Mesenchymal stem cell (in vitro differentiated cells and primary cell): ENCODE measurements around the gene STX2.

ENCODE experiments used
- DNase-seq: peaks from one replicate; pipeline ENCODE4 v3.0.0-alpha.2; 2013
- H2AFZ ChIP-seq: one replicate; pipeline ENCODE4 v1.6.1; 2013; ENCODE audit warnings: low read depth, mild to moderate bottlenecking, control low read depth, inconsistent platforms, low read length, moderate library complexity
- H2AK5ac ChIP-seq: 2 replicates; pipeline ENCODE4 v1.6.1; 2013; ENCODE audit warnings: low read length, moderate library complexity, mild to moderate bottlenecking, inconsistent platforms; ENCODE audit not compliant: severe bottlenecking
- H2BK120ac ChIP-seq: one replicate; pipeline ENCODE4 v1.6.1; 2013; ENCODE audit warnings: low read depth, mild to moderate bottlenecking, inconsistent platforms, low read length, moderate library complexity
- H2BK12ac ChIP-seq, 2 experiments: one replicate each; pipeline ENCODE4 v1.6.1; 2013; ENCODE audit warnings: inconsistent platforms in 2 of 2, low read length in 2 of 2, mild to moderate bottlenecking in 2 of 2, moderate library complexity in 2 of 2, control low read depth in 1 of 2
- H2BK15ac ChIP-seq: one replicate; pipeline ENCODE4 v1.6.1; 2013; ENCODE audit warnings: mild to moderate bottlenecking, low read depth, inconsistent platforms; ENCODE audit not compliant: poor library complexity, severe bottlenecking
- H2BK5ac ChIP-seq: 2 replicates; pipeline ENCODE4 v1.6.1; 2013; ENCODE audit warnings: low read depth, mild to moderate bottlenecking, low read length, control low read depth, inconsistent platforms; ENCODE audit not compliant: poor library complexity, severe bottlenecking
- H3K14ac ChIP-seq, 2 experiments: one replicate each; pipeline ENCODE4 v1.6.1; 2013; ENCODE audit warnings: inconsistent platforms in 2 of 2, low read length in 2 of 2, control low read depth in 1 of 2, mild to moderate bottlenecking in 1 of 2, moderate library complexity in 1 of 2
- H3K18ac ChIP-seq, 2 experiments: one replicate each; pipeline ENCODE4 v1.6.1; 2013; ENCODE audit warnings: inconsistent platforms in 2 of 2, low read length in 2 of 2, control low read depth in 1 of 2, low read depth in 1 of 2, mild to moderate bottlenecking in 1 of 2
- H3K23ac ChIP-seq, 2 experiments: one replicate each; pipeline ENCODE4 v1.6.1; 2013; ENCODE audit warnings: inconsistent platforms in 2 of 2, low read length in 2 of 2, mild to moderate bottlenecking in 2 of 2, moderate library complexity in 2 of 2, control low read depth in 1 of 2
- H3K27ac ChIP-seq: 2 replicates; pipeline ENCODE4 v1.5.1; 2013; ENCODE audit warnings: mild to moderate bottlenecking, moderate library complexity, low read length, control low read depth, inconsistent platforms; ENCODE audit not compliant: poor library complexity, severe bottlenecking
- H3K27me3 ChIP-seq, 2 experiments: 2 replicates each; pipeline versions ENCODE4 v1.6.1 to v1.7.0; 2013; ENCODE audit warnings: low read length in 2 of 2, mild to moderate bottlenecking in 2 of 2, moderate library complexity in 2 of 2, control low read depth in 1 of 2, inconsistent platforms in 1 of 2; ENCODE audit not compliant: control insufficient read depth in 1 of 2, insufficient read depth in 1 of 2
- H3K36me3 ChIP-seq, 2 experiments: 2 replicates each; pipeline versions ENCODE4 v1.6.1 to v1.7.0; 2013; ENCODE audit warnings: low read length in 2 of 2, control low read depth in 1 of 2, inconsistent platforms in 1 of 2, low read depth in 1 of 2, mild to moderate bottlenecking in 1 of 2; ENCODE audit not compliant: insufficient read depth in 2 of 2, control insufficient read depth in 1 of 2
- H3K4ac ChIP-seq, 2 experiments: one replicate each; pipeline ENCODE4 v1.6.1; 2013; ENCODE audit warnings: inconsistent platforms in 2 of 2, low read length in 2 of 2, mild to moderate bottlenecking in 2 of 2, moderate library complexity in 2 of 2, control low read depth in 1 of 2, low read depth in 1 of 2
- H3K4me1 ChIP-seq: 2 replicates; pipeline ENCODE4 v1.6.1; 2013; ENCODE audit warnings: low read depth, low read length, control low read depth; ENCODE audit not compliant: control insufficient read depth, insufficient read depth
- H3K4me2 ChIP-seq: 2 replicates; pipeline ENCODE4 v1.6.1; 2013; ENCODE audit warnings: low read length, mild to moderate bottlenecking, inconsistent platforms; ENCODE audit not compliant: poor library complexity, severe bottlenecking
- H3K4me3 ChIP-seq, 2 experiments: 2 replicates each; pipeline versions ENCODE4 v1.5.1 to v1.7.0; 2013; ENCODE audit warnings: low read length in 2 of 2, mild to moderate bottlenecking in 2 of 2, control low read depth in 1 of 2, low read depth in 1 of 2; ENCODE audit not compliant: insufficient read depth in 1 of 2
- H3K79me1 ChIP-seq: replicated peaks from 2 replicates; pipeline ENCODE4 v1.6.1; 2013; ENCODE audit warnings: mild to moderate bottlenecking, control low read depth, low read length, inconsistent platforms; ENCODE audit not compliant: poor library complexity, severe bottlenecking
- H3K9ac ChIP-seq: 2 replicates; pipeline ENCODE4 v1.7.0; 2013; ENCODE audit warnings: mild to moderate bottlenecking, low read length, moderate library complexity
- H3K9me3 ChIP-seq: 2 replicates; pipeline ENCODE4 v1.7.0; 2013; ENCODE audit warnings: mild to moderate bottlenecking, low read length; ENCODE audit not compliant: control insufficient read depth
- H4K8ac ChIP-seq: one replicate; pipeline ENCODE4 v1.6.1; 2013; ENCODE audit warnings: inconsistent platforms, mild to moderate bottlenecking, low read length, moderate library complexity
- H4K91ac ChIP-seq: one replicate; pipeline ENCODE4 v1.6.1; 2013; ENCODE audit warnings: mild to moderate bottlenecking, low read length, inconsistent platforms
- WGBS: methylation state at CpG from one replicate; pipeline ENCODE4 v1.1.7; 2013; ENCODE audit warnings: mixed read lengths; 5-methylcytosine and 5-hydroxymethylcytosine counted together

Gene STX2

DNA sequence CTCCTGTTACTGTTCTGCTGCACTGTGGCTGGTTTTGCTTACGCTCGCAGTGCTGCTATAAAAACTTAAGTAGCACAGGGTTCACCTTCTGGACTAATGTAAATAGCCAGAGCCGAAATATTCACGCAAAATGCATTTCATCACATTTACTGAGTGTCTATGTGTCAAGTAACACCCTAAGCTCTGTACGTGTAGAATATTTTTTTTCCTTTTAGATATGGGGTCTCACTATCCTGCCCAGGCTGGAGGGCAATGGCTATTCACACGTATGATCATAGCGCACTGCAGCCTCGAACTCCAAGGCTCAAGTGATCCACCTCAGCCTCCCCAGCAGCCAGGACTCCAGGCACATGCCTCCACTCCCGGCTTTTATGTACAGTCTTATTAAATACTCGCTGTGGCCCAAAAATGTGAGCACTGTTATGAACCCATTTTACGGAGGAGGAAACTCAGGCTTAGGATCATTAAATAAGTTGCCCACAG is 62.2 kb downstream of the STX2 start:
- WGBS: 74% methylated on average over 11 of the region's 11 CpGs
- no peak overlapping the region for H3K14ac ChIP-seq
- peaks cover 0 to 7% of the 10 kb centered on the region in 2 experiments for H3K27me3 ChIP-seq
- H3K4me2 ChIP-seq: peak overlapping the region; percentile 74
- peaks cover 13% of the 10 kb centered on the region for H3K4me1 ChIP-seq
- no peak for DNase-seq
- H3K23ac ChIP-seq: no peak overlapping the region
- peak overlapping the region; percentile 51 for H3K9ac ChIP-seq
- no peak overlapping the region for H2BK15ac ChIP-seq
- no peak overlapping the region for H4K91ac ChIP-seq
- no peak overlapping the region for H2BK5ac ChIP-seq
- H4K8ac ChIP-seq: no peak overlapping the region
- peaks cover 5% of the 10 kb centered on the region for H3K79me1 ChIP-seq
- H2BK12ac ChIP-seq: no peak overlapping the region
- no peak overlapping the region for H2AK5ac ChIP-seq
- H3K4ac ChIP-seq: no peak overlapping the region
- H3K27ac ChIP-seq: no peak overlapping the region
- peak overlapping the region in 1 of 2 experiments; percentile 71 for H3K4me3 ChIP-seq
- no peaks in the 10 kb centered on the region for H3K9me3 ChIP-seq
- peaks cover 18 to 21% of the 10 kb centered on the region in 2 experiments for H3K36me3 ChIP-seq
- H3K18ac ChIP-seq: no peak overlapping the region
- H2AFZ ChIP-seq: no peak overlapping the region
- H2BK120ac ChIP-seq: no peak overlapping the region

GRCh38 chr12:130775953-130776856 is 62.8 kb downstream of the STX2 start:
- peak; percentile 88 for DNase-seq
- 7% methylated on average over 41 of the region's 41 CpGs for WGBS
- H2BK5ac ChIP-seq: no peak overlapping the region

DNA sequence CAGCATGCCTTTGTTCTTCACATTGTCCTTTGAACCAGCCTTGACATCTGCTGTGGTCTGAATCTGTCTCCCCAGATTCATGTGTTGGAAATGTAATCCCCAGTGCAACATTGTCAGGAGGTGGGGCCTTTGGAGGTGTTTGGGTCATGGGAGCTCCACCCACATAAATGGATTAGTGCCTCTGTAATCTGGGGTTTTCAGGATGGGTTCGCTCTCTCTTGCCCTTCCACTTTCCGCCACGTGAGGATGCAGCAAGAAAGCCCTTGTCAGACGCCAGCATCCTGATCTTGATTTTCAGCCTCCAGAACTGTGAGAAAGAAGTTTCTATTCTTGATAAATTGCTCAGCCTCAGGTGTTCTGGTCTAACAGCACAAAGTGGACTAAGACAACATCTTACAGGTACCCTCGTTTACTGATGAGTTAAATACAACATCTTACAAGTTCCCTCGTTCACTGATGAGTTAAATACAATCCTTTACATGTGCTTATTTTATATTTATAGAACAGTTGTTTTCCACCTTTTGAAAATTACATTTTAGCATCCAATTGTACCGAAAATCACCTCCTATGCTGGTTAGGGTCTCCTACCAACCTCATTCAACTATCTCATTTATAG is 68.5 kb downstream of the STX2 start:
- H3K4me3 ChIP-seq: no peak overlapping the region
- no peak overlapping the region for H2BK15ac ChIP-seq
- no peak overlapping the region for H2BK120ac ChIP-seq
- no peak overlapping the region for H3K4ac ChIP-seq
- no peak overlapping the region for H4K8ac ChIP-seq
- DNase-seq: no peak
- peaks cover 0 to under 1% of the 10 kb centered on the region in 2 experiments for H3K36me3 ChIP-seq
- peaks cover 0 to 23% of the 10 kb centered on the region in 2 experiments for H3K27me3 ChIP-seq
- H3K4me2 ChIP-seq: no peak overlapping the region
- H2BK5ac ChIP-seq: no peak overlapping the region
- H3K18ac ChIP-seq: no peak overlapping the region
- WGBS: 64% methylated on average over 5 of the region's 7 CpGs
- H3K9ac ChIP-seq: no peak overlapping the region
- no peaks in the 10 kb centered on the region for H3K79me1 ChIP-seq
- H4K91ac ChIP-seq: no peak overlapping the region
- no peak overlapping the region for H3K27ac ChIP-seq
- H2AFZ ChIP-seq: no peak overlapping the region
- no peak overlapping the region for H2BK12ac ChIP-seq
- no peak overlapping the region for H3K14ac ChIP-seq
- H3K23ac ChIP-seq: no peak overlapping the region
- no peaks in the 10 kb centered on the region for H3K4me1 ChIP-seq
- H2AK5ac ChIP-seq: no peak overlapping the region
- H3K9me3 ChIP-seq: no peaks in the 10 kb centered on the region

More at GRCh38 chr12:130775953-130776856, 62.8 kb downstream of the STX2 start:
- Histone ChIP-seq H3K27ac (peak overlapping the region; percentile 56), H3K4me1 (peaks cover 13% of the 10 kb centered on the region), H3K14ac (no peak overlapping the region), H4K8ac (no peak overlapping the region), H2BK12ac (no peak overlapping the region), H2AK5ac (no peak overlapping the region), H3K23ac (no peak overlapping the region), H3K9ac (peak overlapping the region; percentile 51), H3K4ac (no peak overlapping the region), H3K36me3 (peaks cover 12 to 16% of the 10 kb centered on the region in 2 experiments), H2BK120ac (no peak overlapping the region), H3K18ac (no peak overlapping the region), H3K79me1 (peaks cover 3% of the 10 kb centered on the region), H3K27me3 (peaks cover 0 to 14% of the 10 kb centered on the region in 2 experiments), H4K91ac (no peak overlapping the region), H3K4me2 (peak overlapping the region; percentile 74), H3K9me3 (no peaks in the 10 kb centered on the region), H3K4me3 (peak overlapping the region in 1 of 2 experiments; percentile 71), H2BK15ac (no peak overlapping the region), H2AFZ (no peak overlapping the region)

- Histone ChIP-seq H3K9ac (no peak overlapping the region), H3K79me1 (no peaks in the 10 kb centered on the region), H3K36me3 (peaks cover 0 to 4% of the 10 kb centered on the region in 2 experiments), H3K9me3 (no peaks in the 10 kb centered on the region), H3K27ac (no peak overlapping the region), H3K4me3 (no peak overlapping the region), H3K27me3 (peaks cover 0 to 19% of the 10 kb centered on the region in 2 experiments), H3K4me2 (no peak overlapping the region), H2AK5ac (no peak overlapping the region), H2BK15ac (no peak overlapping the region), H3K4me1 (no peaks in the 10 kb centered on the region), H3K23ac (no peak overlapping the region), H2BK5ac (no peak overlapping the region), H3K18ac (no peak overlapping the region), H3K14ac (no peak overlapping the region), H3K4ac (no peak overlapping the region), H4K8ac (no peak overlapping the region), H2AFZ (no peak overlapping the region), H4K91ac (no peak overlapping the region), H2BK120ac (no peak overlapping the region), H2BK12ac (no peak overlapping the region)
- DNase-seq: no peak
- 77% methylated on average over 8 of the region's 9 CpGs for WGBS
Measured at GRCh38 chr12:130768120-130768519, 70.9 kb downstream of the STX2 start.
